Measurements from ENCODE around the gene IRF5. TPM values are rescaled to one million over a fixed set of nuclear protein-coding genes. Genes with fewer than 3 reads are reported as not detected.

The IRF5 gene
- polyA plus RNA-seq, 1 experiment, result 0.36 TPM

DNA sequence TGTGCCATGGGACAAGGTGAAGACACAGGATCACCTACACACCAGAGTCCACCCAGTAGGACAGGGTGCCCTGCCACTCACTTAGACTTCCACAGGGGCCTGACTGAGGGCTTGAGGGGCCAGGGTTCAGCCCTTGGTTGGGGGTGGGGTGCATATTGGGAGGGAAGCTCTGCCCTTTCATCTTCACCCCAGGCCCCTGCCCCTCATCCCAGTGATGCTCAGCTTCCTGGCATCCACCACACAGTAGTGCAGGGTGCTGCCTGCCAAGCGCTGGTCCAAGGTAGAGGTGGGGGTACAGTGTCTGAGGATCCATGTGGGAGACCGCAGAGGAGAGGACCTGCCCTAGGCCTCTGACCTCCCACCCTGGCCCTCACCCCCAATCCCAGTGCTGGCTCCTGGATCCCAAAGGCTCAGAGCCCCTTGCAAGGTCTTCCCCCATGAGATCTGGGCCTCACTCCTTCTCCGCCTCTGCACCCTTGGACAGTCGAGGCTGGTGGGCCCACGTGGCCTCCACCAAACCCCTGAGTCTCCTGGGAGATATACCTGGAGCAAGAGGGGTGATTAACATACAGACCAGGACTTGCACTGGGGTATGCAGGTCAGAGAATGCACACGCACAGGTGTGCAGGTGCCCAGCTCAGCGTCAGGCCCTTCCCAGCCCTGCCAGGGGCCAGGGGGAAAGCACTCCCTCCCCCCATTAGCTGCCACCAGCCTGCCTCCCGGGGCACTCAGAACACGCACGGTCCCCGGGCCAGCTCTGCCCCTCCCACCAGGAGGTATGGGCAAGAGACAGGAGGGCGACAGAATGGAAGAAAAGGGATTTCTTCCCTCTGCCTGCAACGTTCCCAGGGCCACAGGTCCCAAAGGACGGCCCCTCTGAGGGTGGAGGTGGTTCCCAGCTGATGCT lies 8.6 kb upstream of the IRF5 start:
- DNase-seq (ENCODE audit: low read depth), result no peak
- no peaks in the 10 kb centered on the region for H3K36me3 ChIP-seq (ENCODE audit: control insufficient read depth, insufficient read depth, low read length)
- peaks cover 6% of the 10 kb centered on the region for H3K27me3 ChIP-seq (ENCODE audit: control insufficient read depth, insufficient read depth, low read length)
- ChIA-PET POLR2A (no interaction called here), CTCF (no interaction called here)
- H3K4me3 ChIP-seq (ENCODE audit: low read depth, low read length), result no peak overlapping the region
- TF ChIP-seq CTCF (IDR thresholded peaks at IDR 0.05; ENCODE audit: insufficient read depth, low read depth, low read length), result no peak

GRCh38 chr7:128931190-128931798 lies 6.4 kb upstream of the IRF5 start:
- Histone ChIP-seq H3K36me3 (ENCODE audit: control insufficient read depth, insufficient read depth, low read length) (no peaks in the 10 kb centered on the region), H3K4me3 (ENCODE audit: low read depth, low read length) (no peak overlapping the region), H3K27me3 (ENCODE audit: control insufficient read depth, insufficient read depth, low read length) (peaks cover 14% of the 10 kb centered on the region)
- TF ChIP-seq CTCF (IDR thresholded peaks at IDR 0.05; ENCODE audit: insufficient read depth, low read depth, low read length), result no peak
- CTCF ChIA-PET, result interaction anchor here (0.8 kb wide), 1 partner anchor 28 kb away, joined by 3 read pairs; no protein-coding TSS in a partner anchor
- no peak for DNase-seq (ENCODE audit: low read depth)
- POLR2A ChIA-PET, result no interaction called here

DNA sequence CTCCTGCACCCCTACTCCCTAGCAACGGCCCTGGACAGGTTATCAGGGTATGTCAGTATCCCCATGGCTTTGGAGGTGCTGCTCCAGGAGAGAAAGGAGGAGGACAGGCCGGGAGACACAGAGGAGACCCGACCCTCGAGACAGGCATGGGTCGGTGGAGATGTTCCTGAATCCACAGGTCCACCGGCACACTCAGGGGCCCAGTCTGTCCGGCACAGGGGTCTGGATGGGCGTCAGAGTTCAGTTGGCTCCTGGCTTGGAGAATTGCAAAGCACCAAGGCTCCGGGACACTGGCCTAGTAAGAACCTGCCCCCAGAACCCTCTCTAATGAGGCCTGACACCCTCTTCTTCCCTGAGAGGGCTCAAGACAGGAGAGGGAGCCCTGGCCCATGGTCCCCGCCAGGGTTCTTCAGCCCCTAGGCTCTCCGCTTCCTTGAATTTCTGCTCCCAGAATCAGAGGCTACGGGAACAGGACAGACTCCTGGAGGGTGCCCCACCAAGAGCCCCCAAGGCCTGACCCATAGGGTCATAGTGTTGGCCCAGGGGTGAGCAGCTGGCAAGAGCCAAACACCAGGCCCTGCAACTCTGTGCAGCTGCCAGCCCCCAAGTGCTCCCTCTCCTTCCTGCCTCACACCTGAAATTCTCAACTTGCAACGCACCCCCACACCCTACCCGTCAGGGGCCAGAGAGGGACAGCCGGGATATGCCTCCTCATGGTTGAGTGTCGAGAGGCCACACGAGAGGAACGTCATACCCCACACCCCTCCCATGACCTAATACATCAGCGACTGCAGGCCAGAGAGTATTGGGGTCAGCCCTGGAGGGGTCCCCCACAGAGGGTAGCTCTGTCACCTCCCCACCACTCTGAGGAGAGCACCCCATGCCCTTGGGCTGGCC lies 5.5 kb upstream of the IRF5 start:
- TF ChIP-seq CTCF (IDR thresholded peaks at IDR 0.05; ENCODE audit: insufficient read depth, low read depth, low read length), result no peak
- Histone ChIP-seq H3K27me3 (ENCODE audit: control insufficient read depth, insufficient read depth, low read length) (peaks cover 15% of the 10 kb centered on the region), H3K36me3 (ENCODE audit: control insufficient read depth, insufficient read depth, low read length) (no peaks in the 10 kb centered on the region), H3K4me3 (ENCODE audit: low read depth, low read length) (no peak overlapping the region)
- ChIA-PET CTCF (interaction anchor here (0.8 to 1.4 kb wide), 2 partner anchors 13 to 29 kb away, joined by 3 read pairs; no protein-coding TSS in a partner anchor), POLR2A (no interaction called here)
- DNase-seq (ENCODE audit: low read depth), result no peak

DNA sequence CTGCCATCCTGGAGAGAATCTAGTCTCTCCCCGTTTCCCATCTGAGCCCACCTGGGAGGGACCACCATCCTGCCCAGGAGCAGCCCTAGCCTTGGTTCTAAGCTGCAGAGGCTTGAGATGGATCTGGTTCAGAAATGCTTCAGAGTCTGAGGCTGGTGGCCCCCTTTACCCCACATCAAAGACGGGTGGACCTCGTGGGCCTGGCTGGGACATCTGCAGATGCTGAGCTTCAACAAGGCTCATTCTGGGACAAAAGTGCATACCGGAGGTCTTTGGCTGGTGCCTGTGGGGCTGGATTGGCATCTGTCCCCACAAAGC lies 4.9 kb upstream of the IRF5 start:
- Histone ChIP-seq H3K27me3 (ENCODE audit: control insufficient read depth, insufficient read depth, low read length) (peaks cover 19% of the 10 kb centered on the region), H3K4me3 (ENCODE audit: low read depth, low read length) (no peak overlapping the region), H3K36me3 (ENCODE audit: control insufficient read depth, insufficient read depth, low read length) (no peaks in the 10 kb centered on the region)
- DNase-seq (ENCODE audit: low read depth), result no peak
- ChIA-PET CTCF (interaction anchor here (1.4 kb wide), 1 partner anchor 14 kb away, joined by 3 read pairs; no protein-coding TSS in a partner anchor), POLR2A (no interaction called here)
- no peak for TF ChIP-seq CTCF (IDR thresholded peaks at IDR 0.05; ENCODE audit: insufficient read depth, low read depth, low read length)

All from BJ (cell line).